ENCODE data around the gene CYP11A1.

Gene CYP11A1

GRCh38 chr15:74387621-74388362 lies 20.3 kb upstream of the CYP11A1 start:
- DNase-seq, result no peak

GRCh38 chr15:74387141-74387541 lies 19.7 kb upstream of the CYP11A1 start:
- DNase-seq, result no peak

- no peak for DNase-seq
These were observed 19.2 kb upstream of the CYP11A1 start for GRCh38 chr15:74386496-74387140.

- DNase-seq, result no peak
These were observed 18.3 kb upstream of the CYP11A1 start for GRCh38 chr15:74385733-74386132.

- peak; percentile 16 for DNase-seq
These were observed 17.6 kb upstream of the CYP11A1 start for GRCh38 chr15:74384881-74385643.

GRCh38 chr15:74384566-74384880 lies 17.1 kb upstream of the CYP11A1 start:
- DNase-seq, result no peak

- DNase-seq, result peak; percentile 22
These were observed 16.5 kb upstream of the CYP11A1 start for GRCh38 chr15:74383695-74384565.

GRCh38 chr15:74383286-74383685 lies 15.8 kb upstream of the CYP11A1 start:
- no peak for DNase-seq

GRCh38 chr15:74382004-74382816 lies 14.8 kb upstream of the CYP11A1 start:
- DNase-seq, result peak; percentile 90

- DNase-seq, result no peak
These were observed 14.0 kb upstream of the CYP11A1 start for GRCh38 chr15:74381481-74381880.

GRCh38 chr15:74381190-74381453 lies 13.7 kb upstream of the CYP11A1 start:
- no peak for DNase-seq

GRCh38 chr15:74380361-74381189 lies 13.1 kb upstream of the CYP11A1 start:
- DNase-seq, result no peak

- DNase-seq, result no peak
These were observed 11.4 kb upstream of the CYP11A1 start for GRCh38 chr15:74378848-74379247.

GRCh38 chr15:74377831-74378766 lies 10.7 kb upstream of the CYP11A1 start:
- DNase-seq, result no peak

- DNase-seq, result no peak
These were observed 9.6 kb upstream of the CYP11A1 start for GRCh38 chr15:74376825-74377581.

GRCh38 chr15:74376226-74376625 lies 8.8 kb upstream of the CYP11A1 start:
- DNase-seq, result no peak

GRCh38 chr15:74375303-74375693 lies 7.9 kb upstream of the CYP11A1 start:
- peak; percentile 92 for DNase-seq

- DNase-seq, result no peak
These were observed 7.3 kb upstream of the CYP11A1 start for GRCh38 chr15:74374648-74375302.

All from OCI-M1 (cell line).